ENCODE results near the gene PLA2G10. TPM values are rescaled to one million over a fixed set of nuclear protein-coding genes. Genes with fewer than 3 reads are reported as not detected.

The PLA2G10 gene
- total RNA-seq, 2 experiments from 2014 or later, result not detected

DNA sequence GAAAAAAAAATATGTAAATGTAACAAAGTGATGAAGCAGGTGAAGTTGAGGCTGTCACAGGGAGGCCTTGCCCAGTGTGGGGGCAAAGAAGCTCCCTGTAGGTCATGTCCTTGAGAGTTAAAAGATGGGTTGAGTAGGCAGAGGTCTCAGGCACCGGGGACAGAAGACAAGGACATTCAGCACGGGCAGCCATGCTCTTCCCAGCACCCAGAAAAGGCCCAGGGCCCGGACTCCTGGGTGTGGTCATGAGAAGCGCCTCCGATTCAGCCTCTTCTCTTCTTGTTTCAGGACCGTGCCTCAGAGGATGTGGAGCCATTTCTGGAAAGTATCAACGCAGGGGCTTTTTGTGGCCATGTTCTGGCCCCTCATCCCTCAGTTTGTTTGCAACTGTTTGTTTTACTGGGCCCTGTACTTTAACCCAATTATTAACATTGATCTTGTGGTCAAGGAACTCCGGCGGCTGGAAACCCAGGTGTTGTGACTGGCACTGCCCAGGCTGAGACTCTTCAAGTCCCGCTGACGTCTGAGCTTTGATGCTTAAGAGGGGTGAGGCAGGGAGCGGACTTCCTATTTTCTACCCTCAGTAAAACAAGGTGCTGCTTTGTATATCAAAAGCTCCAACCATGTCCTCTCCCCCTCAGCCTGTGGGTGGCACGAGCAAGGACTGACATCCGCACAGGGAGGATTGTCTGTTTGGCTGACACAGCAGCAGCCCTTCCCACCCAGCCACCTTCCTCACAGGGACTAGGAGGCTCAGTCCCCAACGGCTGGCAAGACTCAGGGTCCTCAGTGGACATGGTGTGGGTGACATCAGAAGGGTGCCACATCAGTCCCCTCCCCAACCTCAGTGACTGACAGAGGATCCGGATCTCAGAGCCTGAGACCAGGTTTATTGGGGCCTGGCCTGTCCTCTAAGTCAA is 26.5 kb downstream of the PLA2G10 start:
- no peak for TF ChIP-seq CTCF (IDR thresholded peaks at IDR 0.05)
- no peak overlapping the region for H3K4me3 Mint-ChIP-seq
- peaks cover 3% of the 10 kb centered on the region for H3K4me1 Mint-ChIP-seq (ENCODE audit: low read depth)
- ChIA-PET CTCF (no interaction called here), POLR2A (no interaction called here)
- peaks cover 49% of the 10 kb centered on the region for H3K36me3 Mint-ChIP-seq (ENCODE audit: low read depth)
- DNase-seq (no peak), ATAC-seq (no peak)
- H3K27ac Mint-ChIP-seq, result peak overlapping the region; percentile 30
- H3K9me3 Mint-ChIP-seq, result no peaks in the 10 kb centered on the region
- H3K27me3 Mint-ChIP-seq, result no peaks in the 10 kb centered on the region
- intact Hi-C loops (cut with micrococcal nuclease), result no loop called here

GRCh38 chr16:14658063-14658462 is 36.0 kb downstream of the PLA2G10 start:
- H3K36me3 Mint-ChIP-seq (ENCODE audit: low read depth), result peaks cover 38% of the 10 kb centered on the region
- peak; percentile 91 for ATAC-seq
- H3K4me1 Mint-ChIP-seq (ENCODE audit: low read depth), result peaks cover 6% of the 10 kb centered on the region
- CTCF ChIA-PET, result no interaction called here
- H3K4me3 Mint-ChIP-seq, result no peak overlapping the region
- H3K27me3 Mint-ChIP-seq, result no peaks in the 10 kb centered on the region
- no peak for TF ChIP-seq CTCF (IDR thresholded peaks at IDR 0.05)
- POLR2A ChIA-PET, result interaction anchor here (1.4 kb wide), 1 partner anchor 15 kb away, joined by 4 read pairs; no protein-coding TSS in a partner anchor
- peak; percentile 33 for DNase-seq
- H3K9me3 Mint-ChIP-seq, result no peaks in the 10 kb centered on the region
- intact Hi-C loops (cut with micrococcal nuclease), result no loop called here
- H3K27ac Mint-ChIP-seq, result peak overlapping the region; percentile 85

DNA sequence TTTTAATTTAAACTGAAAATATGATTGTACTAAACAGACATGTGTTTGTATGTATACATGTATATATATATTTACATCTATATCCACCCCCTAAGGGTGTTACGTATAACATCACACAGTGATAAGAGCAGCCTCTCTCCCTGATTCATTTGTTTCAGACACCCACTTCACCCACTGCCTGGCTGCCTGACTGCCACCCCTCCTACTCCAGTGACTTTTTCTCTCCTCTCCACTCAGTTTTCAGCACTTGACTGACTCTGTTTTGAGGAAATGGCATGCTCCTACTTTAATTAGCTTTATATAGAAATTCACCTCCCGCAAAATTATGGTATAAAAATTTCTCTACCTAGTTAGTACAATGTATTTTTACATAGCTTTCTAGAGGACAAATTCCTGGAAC is 41.4 kb downstream of the PLA2G10 start:
- H3K4me1 Mint-ChIP-seq (ENCODE audit: low read depth), result peaks cover 11% of the 10 kb centered on the region
- H3K27me3 Mint-ChIP-seq, result no peaks in the 10 kb centered on the region
- ChIA-PET CTCF (no interaction called here), POLR2A (no interaction called here)
- DNase-seq (no peak), ATAC-seq (no peak)
- no peak overlapping the region for H3K4me3 Mint-ChIP-seq
- intact Hi-C loops (cut with micrococcal nuclease), result no loop called here
- peaks cover 47% of the 10 kb centered on the region for H3K36me3 Mint-ChIP-seq (ENCODE audit: low read depth)
- H3K9me3 Mint-ChIP-seq, result no peaks in the 10 kb centered on the region
- TF ChIP-seq CTCF (IDR thresholded peaks at IDR 0.05), result no peak
- H3K27ac Mint-ChIP-seq, result peak overlapping the region; percentile 77

GRCh38 chr16:14650629-14651028 is 43.5 kb downstream of the PLA2G10 start:
- Mint-ChIP-seq H3K4me3 (no peak overlapping the region), H3K9me3 (no peaks in the 10 kb centered on the region), H3K27ac (peak overlapping the region; percentile 69), H3K4me1 (ENCODE audit: low read depth) (peaks cover 11% of the 10 kb centered on the region), H3K36me3 (ENCODE audit: low read depth) (peaks cover 38% of the 10 kb centered on the region), H3K27me3 (no peaks in the 10 kb centered on the region)
- ATAC-seq (no peak), DNase-seq (no peak)
- CTCF ChIA-PET, result no interaction called here
- TF ChIP-seq CTCF (IDR thresholded peaks at IDR 0.05), result no peak
- POLR2A ChIA-PET, result interaction anchor here (1.1 to 1.7 kb wide), 2 partner anchors 13 to 18 kb away, joined by 3 to 4 read pairs; partner anchors contain the start of gene BFAR
- intact Hi-C loops (cut with micrococcal nuclease), result no loop called here

DNA sequence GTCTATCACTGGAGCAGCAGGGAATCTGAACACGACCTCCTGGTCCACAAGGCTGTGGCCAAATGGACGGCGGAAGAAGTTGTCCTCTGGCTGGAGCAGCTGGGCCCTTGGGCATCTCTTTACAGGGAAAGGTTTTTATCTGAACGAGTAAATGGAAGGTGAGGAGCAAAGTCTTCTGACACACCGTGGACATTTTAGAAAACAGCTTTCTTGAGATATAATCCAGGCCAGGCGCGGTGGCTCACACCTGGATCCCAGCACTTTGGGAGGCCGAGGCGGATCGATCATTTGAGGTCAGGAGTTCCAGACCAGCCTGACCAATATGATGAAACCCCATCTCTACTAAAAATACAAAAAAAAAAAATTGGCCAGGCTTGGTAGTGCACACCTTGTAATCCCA is 44.3 kb downstream of the PLA2G10 start:
- Mint-ChIP-seq H3K27ac (peak overlapping the region; percentile 69), H3K4me1 (ENCODE audit: low read depth) (peaks cover 11% of the 10 kb centered on the region), H3K4me3 (no peak overlapping the region), H3K9me3 (no peaks in the 10 kb centered on the region), H3K36me3 (ENCODE audit: low read depth) (peaks cover 36% of the 10 kb centered on the region), H3K27me3 (no peaks in the 10 kb centered on the region)
- ATAC-seq, result no peak
- DNase-seq, result no peak
- intact Hi-C loops (cut with micrococcal nuclease), result no loop called here
- no peak for TF ChIP-seq CTCF (IDR thresholded peaks at IDR 0.05)
- CTCF ChIA-PET, result no interaction called here
- POLR2A ChIA-PET, result interaction anchor here (1.7 kb wide), 1 partner anchor 14 kb away, joined by 3 read pairs; no protein-coding TSS in a partner anchor
